SK-MEL-5 (cell line): ENCODE results near the gene FRMPD2. TPM values are rescaled to one million over a fixed set of nuclear protein-coding genes. Genes with fewer than 3 reads are reported as not detected.
"Not testable (repeated sequence)": the region's sequence is repeated elsewhere in the genome, so short reads cannot be mapped to it uniquely, and the experiment has no call there.

Source experiments
- DNase-seq: peaks from one replicate; pipeline ENCODE4 v3.0.0-alpha.2; 2016; ENCODE audit warnings: low read depth, low spot score
- in situ Hi-C: cut with HindIII; loops from 2 replicates; pipeline ENCODE4 v1.10.0; 2016; ENCODE audit warnings: low sequenced_read_pairs, high pct_unique_total_duplicates, low pct_unique_long_range_greater_than_20kb
- total RNA-seq: library from RNA; depleted of rRNA; stranded (reverse); fragments of >200 nt; shearing (Covaris generic); gene quantifications from 2 replicates; pipeline ENCODE4 v1.2.3, GENCODE V29; 2014

The FRMPD2 gene
- total RNA-seq, 1 experiment from 2014 or later, result not detected

- DNase-seq, result no peak
- in situ Hi-C loops, result no loop called here
These were observed 50.2 kb downstream of the FRMPD2 start for GRCh38 chr10:48224296-48224695.

- in situ Hi-C loops, result no loop called here
- no peak for DNase-seq
These were observed 52.7 kb downstream of the FRMPD2 start for GRCh38 chr10:48221814-48222213.

DNA sequence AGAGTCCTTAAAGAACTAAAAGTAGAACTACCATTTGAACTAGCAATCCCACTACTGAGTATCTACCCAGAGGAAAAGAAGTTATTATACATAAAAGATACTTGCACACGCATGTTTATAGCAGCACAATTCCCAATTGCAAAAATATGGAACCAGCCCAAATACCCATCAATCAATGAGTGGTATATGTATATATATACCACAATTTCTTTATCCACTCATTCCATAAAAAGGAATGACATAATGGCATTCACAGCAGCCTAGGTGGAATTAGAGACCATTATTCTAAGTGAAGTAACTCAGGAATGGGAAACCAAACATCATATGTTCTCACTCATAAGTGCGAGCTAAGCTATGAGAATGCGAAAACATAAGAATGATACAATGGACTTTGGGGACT is 53.5 kb downstream of the FRMPD2 start:
- in situ Hi-C loops, DNase-seq: not testable (repeated sequence)

DNA sequence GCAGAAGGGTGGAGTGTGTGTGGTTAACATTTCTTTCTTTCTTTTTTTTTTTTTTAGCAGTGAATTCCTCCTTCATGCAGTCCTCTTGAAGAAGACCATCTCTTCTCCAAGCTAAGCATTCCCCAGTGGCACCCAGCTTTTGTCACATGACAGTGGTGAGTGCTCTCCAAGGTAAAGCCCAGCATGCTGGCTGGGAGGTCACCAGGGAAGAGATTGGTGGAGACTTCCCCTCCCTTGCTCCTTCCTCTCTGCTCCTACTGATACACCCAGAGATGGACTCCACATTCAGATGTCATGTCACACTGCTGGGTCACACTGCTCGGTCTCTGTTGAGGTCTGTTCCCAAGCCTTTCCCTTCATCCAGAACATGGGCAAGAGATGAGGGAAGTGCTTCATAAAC is 55.3 kb downstream of the FRMPD2 start:
- in situ Hi-C loops, result no loop called here
- DNase-seq, result no peak

DNA sequence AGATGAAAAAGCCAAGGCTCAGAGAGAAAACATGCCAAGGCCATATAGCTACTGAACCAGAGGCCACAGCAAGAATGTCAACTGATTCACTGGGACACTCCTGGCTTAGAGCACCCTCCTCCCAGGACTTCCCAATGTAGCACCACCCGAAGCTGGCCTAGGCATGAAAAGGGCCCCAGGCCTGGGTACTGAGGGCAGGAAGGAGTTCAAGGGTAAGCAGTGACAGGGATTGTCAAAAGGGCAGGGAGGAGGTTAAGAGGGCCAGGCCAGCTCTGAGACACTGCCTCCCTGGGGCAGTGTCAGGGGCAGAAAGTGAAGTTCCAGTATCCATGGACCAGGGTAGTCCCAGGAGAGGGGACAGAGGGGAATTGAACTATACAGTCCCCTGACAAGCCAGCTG is 57.8 kb downstream of the FRMPD2 start:
- in situ Hi-C loops, result no loop called here
- DNase-seq, result no peak

DNA sequence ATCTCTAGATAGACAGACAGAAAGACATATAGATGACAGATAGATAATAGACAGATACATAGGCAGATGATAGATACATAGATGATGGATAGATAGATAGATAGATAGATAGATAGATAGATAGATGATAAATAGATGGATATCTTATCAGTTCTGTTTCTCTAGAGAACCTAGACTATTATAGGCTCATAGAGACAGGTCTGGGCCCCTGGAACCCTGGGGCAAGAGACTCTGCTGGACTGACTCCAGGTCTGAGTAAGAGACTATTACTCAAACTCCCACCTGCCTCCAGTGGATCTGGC is 58.3 kb downstream of the FRMPD2 start:
- in situ Hi-C loops, result no loop called here
- DNase-seq, result no peak

DNA sequence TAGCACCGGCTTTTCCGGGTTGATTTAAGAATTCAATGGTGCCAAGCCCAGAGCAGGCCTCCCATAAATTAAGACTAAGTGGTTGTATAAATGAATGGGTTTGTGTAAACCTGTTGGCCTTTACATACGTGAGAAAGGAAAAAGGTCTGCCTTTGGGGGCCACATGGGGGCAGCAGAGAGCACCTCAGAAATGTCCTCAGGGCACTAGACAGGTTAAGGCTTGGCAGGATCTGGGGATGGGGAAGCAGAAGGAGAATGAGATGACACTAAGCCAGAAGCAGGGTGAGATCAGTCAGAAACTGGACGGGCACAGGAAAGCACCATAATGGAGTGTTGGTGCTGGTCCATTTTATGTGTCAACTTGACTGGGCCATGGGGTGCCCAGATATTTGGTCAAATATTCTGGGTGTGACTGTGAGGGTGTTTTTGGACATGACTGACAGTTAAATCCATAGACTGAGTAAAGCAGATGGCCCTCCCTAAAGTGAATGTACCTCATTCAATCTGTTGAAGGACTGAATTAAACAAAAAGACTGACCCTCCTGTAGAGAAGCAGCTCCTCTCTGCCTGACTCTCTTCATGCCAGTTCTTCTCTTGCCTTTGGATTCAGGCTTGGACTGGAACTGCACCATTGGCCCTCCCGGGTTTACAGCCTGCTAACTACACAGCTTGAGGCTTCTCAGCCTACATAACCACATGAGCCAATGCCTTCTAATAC is 58.9 kb downstream of the FRMPD2 start:
- in situ Hi-C loops, result no loop called here

GRCh38 chr10:48214716-48215485 is 59.6 kb downstream of the FRMPD2 start:
- in situ Hi-C loops, result no loop called here
- DNase-seq, result no peak

More for the DNA sequence above, 58.9 kb downstream of the FRMPD2 start:
- DNase-seq, result peak; percentile 62

DNA sequence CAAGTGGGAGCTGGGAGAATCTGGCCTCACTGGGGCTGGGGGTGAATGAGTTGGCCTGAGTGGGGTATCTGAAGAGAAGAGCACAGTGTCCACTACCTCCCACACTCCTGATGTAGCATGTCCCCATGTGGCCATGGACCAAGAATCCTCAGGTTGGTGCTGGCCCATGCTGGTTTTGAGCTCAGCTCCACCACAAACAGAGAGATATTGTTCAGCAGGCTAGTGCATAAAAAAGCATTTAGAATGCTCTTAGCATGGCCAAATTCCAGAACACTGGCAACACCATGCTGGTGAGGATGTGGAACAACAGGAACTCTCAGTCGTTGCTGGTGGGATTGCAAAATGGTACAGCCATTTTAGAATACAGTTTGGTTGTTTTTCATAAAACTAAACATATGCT is 61.4 kb downstream of the FRMPD2 start:
- in situ Hi-C loops, result no loop called here
- peak; percentile 25 for DNase-seq

GRCh38 chr10:48211777-48212176 is 62.7 kb downstream of the FRMPD2 start:
- in situ Hi-C loops, result no loop called here
- no peak for DNase-seq

DNA sequence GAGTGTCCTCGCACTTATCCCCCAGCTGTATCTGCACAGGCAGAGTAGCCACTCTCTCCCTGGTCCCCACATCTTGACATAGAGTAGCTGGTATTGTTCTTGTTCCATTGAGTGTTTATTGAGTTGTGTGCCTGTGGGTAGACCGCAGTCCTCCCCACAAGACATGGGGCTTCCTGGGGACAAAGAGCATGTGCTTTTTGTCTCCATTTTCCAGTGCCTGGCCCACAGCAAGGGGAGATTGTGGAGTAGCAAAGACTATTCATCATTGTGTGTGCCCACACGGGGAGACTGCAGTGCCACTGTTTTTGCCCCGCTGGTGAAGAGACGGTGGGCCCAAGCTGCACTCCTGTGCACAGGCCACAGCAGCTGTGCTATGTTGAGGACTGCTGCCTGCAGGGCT is 63.5 kb downstream of the FRMPD2 start:
- DNase-seq, result no peak
- in situ Hi-C loops, result no loop called here

- no peak for DNase-seq
- in situ Hi-C loops, result no loop called here
These were observed 64.1 kb downstream of the FRMPD2 start for GRCh38 chr10:48210391-48210790.

DNA sequence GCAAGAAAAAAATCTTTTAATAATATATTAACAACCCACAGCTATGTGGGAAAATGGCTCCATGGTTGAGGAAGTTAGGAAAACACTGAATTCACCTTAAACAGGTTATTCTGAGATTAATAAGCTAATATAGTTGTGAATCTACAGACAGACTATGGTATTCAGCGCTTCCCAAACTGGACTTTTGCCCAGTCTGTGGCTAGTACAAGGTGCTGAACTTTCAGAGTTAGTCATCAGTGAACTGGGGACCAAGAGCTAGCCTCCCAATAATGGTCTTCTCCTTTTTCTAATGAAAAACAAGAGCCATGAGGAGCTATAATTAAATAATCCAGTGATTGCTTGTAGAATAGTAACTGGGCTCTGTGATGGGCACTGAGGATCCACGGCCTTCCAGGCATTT is 65.3 kb downstream of the FRMPD2 start:
- in situ Hi-C loops, result no loop called here
- no peak for DNase-seq

DNA sequence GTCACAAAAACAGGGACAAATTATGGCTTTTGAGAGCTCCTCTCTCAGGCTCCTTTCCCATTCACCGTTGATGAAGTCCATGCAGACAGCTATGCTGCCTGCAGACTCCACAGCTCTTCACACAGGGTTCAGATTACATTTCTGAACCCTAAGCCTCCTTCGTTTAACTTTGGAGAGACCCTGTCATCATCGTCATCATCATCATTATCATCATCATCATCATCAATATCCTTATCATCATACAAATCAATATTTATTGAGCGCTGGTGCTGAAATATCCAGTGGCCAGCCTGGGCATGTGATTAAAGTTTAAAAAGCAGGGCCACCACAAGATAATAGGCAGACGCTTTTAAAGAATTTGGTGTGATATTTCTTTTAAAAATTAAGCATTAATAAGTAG is 66.6 kb downstream of the FRMPD2 start:
- DNase-seq, result no peak
- in situ Hi-C loops, result no loop called here

DNA sequence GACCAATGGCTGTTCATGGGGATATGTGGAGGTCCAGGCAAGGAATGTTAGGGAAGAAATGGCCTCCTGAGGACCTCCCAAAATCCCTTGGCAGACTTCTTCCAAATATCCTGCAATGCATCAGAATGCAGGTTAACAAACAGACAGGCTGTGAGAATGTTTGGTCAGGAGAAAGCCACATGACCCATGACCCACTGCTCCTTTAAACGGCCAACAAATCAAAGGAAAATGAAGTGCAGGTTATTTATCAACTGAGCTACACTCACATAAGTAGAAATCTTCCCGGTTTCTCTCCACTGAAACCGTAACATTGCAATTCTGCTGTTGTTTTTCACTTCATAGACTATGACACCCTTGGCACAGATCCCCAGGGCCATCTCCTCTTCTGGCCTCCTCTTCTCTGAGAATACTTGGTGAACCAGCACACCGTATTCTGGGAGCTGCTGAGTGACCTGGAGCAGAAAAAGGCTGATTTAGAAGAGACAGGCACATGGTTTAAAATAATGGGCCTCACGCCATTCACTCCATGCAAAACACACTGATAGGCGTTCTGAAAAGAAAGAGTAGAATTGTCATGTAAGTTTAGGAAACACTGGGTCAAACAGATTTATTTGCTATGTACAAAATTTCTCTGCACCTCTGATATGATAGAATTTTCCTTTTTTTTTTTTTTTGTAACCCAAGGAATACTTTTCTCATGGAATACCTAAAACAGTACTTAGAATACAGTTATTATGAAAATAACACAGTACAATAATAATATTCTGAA is 67.8 kb downstream of the FRMPD2 start:
- in situ Hi-C loops, result no loop called here
- no peak for DNase-seq

GRCh38 chr10:48205918-48206317 is 68.6 kb downstream of the FRMPD2 start:
- in situ Hi-C loops, result no loop called here

GRCh38 chr10:48199580-48200377 is 74.7 kb downstream of the FRMPD2 start:
- no peak for DNase-seq
- in situ Hi-C loops, result no loop called here

More at GRCh38 chr10:48205918-48206317, 68.6 kb downstream of the FRMPD2 start:
- DNase-seq, result no peak
